Astrocyte of the cerebellum (primary cell): Measurements from ENCODE around the gene PPFIBP1.

ENCODE experiments used
- DNase-seq: peaks from one replicate; pipeline ENCODE4 v3.0.0-alpha.2; 2011; ENCODE audit warnings: low read depth
- H3K4me3 ChIP-seq: 2 replicates; pipeline ENCODE4 v1.5.1; 2011; ENCODE audit warnings: mild to moderate bottlenecking, low read depth, low read length, moderate library complexity
- in situ Hi-C: cut with HindIII; loops from 2 replicates; pipeline ENCODE4 v1.10.0; 2017; ENCODE audit warnings: low sequenced_read_pairs
- TF ChIP-seq, protein P1 (sequence below): IDR thresholded peaks from 2 replicates; pipeline ENCODE4 v1.5.1; 2012; ENCODE audit warnings: low read length, low read depth, moderate library complexity, mild to moderate bottlenecking; ENCODE audit errors: missing control alignments

The PPFIBP1 gene

DNA sequence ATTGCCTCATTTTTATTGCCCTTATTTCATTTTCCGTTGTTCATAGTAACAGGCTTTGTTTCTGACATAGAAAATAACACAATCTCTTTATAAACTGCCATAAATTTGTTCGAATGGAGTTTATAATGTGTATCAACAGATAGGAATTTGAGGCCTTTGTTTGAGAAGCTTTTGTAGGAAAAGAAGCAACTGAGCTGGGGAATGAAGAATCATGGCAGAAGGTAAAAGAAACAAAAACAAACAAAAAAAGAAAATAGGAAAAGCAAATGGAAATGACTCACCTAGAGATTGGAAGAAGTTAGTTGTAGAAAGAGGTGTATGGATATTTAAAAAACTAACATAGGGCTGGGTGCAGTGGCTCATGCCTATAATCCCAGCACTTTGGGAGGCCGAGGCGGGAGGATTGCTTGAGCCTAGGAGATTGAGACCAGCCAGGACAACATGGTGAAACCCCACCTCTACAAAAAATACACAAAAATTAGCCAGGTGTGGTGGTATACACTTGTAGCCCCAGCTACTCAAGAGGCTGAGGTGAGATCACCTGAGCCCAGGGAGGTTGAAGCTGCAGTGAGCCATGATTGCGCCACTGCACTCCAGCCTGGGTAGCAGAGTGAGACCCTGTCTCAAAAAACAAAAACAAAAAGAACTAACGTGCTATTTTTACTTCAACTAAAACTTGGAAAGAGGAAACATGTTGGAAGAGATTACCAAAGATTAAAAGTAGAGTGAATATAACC, 171.7 kb downstream of the PPFIBP1 start:
- no peak overlapping the region for H3K4me3 ChIP-seq
- no peak for DNase-seq
- in situ Hi-C loops, result no loop called here
- TF ChIP-seq, protein P1, sequence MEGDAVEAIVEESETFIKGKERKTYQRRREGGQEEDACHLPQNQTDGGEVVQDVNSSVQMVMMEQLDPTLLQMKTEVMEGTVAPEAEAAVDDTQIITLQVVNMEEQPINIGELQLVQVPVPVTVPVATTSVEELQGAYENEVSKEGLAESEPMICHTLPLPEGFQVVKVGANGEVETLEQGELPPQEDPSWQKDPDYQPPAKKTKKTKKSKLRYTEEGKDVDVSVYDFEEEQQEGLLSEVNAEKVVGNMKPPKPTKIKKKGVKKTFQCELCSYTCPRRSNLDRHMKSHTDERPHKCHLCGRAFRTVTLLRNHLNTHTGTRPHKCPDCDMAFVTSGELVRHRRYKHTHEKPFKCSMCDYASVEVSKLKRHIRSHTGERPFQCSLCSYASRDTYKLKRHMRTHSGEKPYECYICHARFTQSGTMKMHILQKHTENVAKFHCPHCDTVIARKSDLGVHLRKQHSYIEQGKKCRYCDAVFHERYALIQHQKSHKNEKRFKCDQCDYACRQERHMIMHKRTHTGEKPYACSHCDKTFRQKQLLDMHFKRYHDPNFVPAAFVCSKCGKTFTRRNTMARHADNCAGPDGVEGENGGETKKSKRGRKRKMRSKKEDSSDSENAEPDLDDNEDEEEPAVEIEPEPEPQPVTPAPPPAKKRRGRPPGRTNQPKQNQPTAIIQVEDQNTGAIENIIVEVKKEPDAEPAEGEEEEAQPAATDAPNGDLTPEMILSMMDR, result no peak

DNA sequence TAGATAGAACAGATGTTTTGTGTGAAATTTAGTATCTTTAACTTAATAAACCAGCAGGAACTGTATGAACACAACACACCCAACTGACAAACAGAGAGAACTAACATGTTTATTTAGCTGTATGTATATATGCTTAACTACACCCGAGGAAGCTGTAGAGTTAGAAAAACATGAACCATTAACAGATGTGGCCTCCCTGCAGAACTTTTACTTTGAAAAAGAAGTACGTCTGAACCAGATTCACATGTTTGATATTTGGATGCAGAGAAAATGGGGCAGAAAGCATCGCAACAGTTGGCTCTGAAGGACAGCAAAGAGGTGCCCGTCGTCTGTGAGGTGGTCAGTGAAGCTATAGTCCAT, 172.3 kb downstream of the PPFIBP1 start, which contains the start of gene REP15:
REP15 (plus strand) TSS at position 155 of the 360 bp plus-strand sequence; CDS start at position 271, 116 bp downstream.
- TF ChIP-seq, protein P1, result no peak
- in situ Hi-C loops, result no loop called here
- no peak for DNase-seq
- H3K4me3 ChIP-seq, result no peak within 1 kb of the TSS

DNA sequence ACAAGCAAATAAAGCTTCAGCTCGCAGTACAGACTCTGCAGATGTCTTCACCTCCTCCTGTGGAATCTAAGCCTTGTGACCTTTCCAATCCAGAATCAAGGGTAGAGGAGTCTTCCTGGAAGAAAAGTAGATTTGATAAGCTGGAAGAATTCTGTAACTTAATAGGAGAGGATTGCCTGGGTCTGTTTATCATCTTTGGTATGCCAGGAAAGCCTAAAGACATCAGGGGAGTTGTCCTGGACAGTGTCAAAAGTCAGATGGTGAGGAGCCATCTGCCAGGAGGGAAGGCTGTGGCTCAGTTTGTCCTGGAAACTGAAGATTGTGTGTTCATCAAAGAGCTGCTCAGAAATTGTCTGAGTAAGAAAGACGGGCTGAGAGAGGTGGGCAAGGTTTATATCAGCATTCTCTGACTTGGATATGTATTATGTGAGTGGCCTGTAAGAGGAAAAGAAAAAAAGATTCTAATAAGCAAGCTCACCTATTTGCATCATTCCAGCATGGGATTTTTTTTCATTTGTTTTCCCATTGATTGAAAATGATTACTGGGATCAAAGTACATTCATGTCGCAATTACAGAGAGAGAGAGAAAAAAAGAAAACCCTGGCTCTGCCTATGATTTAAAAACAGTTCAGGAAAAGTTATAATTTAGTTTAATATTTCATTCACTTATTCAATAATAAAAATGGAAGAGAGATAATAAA, 173.0 kb downstream of the PPFIBP1 start:
- TF ChIP-seq, protein P1, result no peak
- H3K4me3 ChIP-seq, result no peak overlapping the region
- in situ Hi-C loops, result no loop called here
- no peak for DNase-seq

DNA sequence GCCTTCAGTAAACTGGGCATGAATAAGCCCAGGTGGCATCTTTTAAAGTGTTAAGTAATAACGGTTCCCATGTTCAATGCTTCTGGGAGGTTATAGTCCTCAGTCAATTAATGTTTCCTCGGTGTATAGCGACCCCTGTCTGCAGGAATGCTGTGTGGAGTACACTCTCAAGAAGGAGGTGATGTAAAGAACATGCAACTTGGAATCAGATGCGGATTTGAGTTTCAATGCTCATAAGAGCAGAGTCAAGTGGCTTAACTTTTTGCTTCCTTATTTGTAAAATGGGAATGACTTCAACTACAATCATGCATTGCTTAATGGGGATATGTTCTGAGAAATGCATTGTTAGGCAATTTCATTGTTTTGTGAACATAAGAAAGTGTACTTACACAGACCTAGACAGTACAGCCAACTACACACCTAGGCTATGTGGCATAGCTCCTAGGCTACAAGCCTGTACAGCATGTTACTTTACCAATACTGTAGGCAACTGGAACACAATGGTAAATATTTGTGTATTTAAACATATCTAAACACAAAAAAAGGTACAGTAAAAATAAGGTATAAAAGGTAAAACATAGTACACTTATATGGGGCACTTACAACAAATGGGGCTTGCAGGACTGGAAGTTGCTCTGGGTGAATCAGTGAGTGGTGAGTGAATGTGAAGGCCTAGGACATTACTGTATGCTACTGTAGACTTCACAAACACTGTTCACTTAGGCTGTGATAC, 179.9 kb downstream of the PPFIBP1 start:
- in situ Hi-C loops, result no loop called here
- DNase-seq, result peak; percentile 65
- TF ChIP-seq, protein P1, result peak; percentile 88

DNA sequence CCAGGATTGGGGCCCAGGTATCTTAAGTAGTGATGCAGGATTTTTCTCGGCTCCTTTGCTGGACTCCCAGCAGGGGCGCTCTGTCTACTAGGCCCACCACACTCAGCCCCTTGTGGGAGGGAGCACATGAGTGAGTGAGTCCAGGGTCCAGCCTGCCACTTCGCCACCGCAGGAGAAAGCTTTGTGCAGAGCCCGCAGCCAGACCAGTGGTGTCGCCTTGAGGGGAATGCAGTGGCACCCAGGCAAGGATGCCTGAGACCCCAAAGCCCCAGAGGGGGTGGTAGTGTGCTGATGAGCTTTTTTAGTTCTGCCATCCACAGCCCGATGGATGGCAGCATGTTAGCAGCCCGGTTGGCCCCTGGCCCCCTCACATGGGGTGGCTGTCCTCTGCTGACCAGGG, 181.3 kb downstream of the PPFIBP1 start:
- no peak for DNase-seq
- TF ChIP-seq, protein P1, result no peak
- in situ Hi-C loops, result no loop called here
- H3K4me3 ChIP-seq, result no peak overlapping the region

More for the DNA sequence above, 179.9 kb downstream of the PPFIBP1 start:
- H3K4me3 ChIP-seq, result no peak overlapping the region

DNA sequence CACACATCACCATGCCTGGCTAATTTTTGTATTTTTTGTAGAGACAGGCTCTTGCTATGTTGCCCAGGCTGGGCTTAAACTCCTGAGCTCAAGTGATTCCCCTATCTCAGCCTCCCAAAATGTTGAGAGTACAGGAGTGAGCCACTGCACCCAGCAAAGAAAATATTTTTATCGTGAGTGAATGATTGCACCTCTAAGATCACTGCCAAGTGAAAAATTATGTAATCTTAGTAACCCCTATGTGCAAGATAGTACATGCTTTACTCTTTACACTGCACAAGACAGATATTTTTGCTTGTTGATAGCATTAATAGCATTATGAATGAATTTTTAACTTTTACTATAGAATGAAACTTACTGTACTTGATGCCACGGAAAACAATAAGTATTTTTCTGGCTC, 183.2 kb downstream of the PPFIBP1 start:
- TF ChIP-seq, protein P1, result no peak
- H3K4me3 ChIP-seq, result no peak overlapping the region
- in situ Hi-C loops, result no loop called here
- DNase-seq, result no peak
